ENCODE results near the gene PRR20G.
"Not testable (repeated sequence)": the region's sequence is repeated elsewhere in the genome, so short reads cannot be mapped to it uniquely, and the experiment has no call there.

The PRR20G gene

DNA sequence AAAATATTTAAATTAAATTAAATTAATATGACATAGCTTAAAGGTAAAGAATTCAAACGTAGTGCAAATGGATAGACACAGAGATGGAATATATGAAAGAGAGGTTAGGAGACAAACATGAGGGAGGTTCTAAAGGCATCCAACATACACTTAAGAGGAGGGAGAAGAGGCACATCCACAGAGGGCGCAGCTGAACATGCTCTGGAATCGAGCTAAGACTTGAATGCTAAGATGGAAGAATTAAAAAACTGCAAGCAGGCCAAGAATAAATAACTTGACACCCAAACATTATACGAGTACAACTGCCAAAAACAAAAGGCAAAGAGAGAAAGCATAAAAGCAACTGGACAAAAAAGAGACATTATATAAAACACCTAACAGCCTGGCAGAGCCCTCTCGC lies 9.1 kb upstream of the PRR20G start:
- no peak for DNase-seq

DNA sequence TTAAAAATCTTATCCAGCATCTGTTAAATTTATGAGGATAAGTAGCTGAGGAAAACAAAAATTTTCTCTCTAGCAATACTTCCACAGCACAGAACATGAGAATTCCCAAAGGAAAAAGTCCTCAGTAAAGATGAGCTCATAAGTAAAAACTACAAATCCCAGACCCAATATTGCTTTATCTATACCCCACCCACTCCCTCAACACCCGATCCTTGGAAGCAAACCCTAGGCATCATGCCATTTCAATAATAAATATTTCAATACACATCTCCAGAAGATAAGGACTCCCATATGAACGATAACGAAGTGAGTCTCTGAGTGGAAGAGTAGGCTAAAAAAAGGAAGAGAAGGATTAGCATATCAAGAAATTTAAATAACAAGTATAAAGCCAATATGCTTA lies 8.3 kb upstream of the PRR20G start:
- no peak for DNase-seq

DNA sequence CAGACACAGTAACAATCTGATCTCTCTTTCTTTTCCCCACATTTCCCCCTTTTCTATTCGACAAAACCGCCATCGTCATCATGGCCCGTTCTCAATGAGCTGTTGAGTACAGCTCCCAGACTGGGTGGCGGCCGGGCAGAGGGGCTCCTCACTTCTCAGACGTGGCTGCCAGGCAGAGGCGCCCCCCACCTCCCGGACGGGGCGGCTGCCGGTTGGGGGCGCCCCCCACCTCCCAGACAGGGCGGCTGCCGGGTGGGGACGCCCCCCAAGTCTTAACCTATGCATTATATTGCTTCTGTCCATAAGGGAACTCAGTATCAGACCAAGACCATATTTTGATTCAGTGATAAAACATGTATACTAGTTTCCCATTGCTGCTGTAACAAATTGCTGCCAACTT lies 5.8 kb upstream of the PRR20G start:
- not testable (repeated sequence) for DNase-seq

DNA sequence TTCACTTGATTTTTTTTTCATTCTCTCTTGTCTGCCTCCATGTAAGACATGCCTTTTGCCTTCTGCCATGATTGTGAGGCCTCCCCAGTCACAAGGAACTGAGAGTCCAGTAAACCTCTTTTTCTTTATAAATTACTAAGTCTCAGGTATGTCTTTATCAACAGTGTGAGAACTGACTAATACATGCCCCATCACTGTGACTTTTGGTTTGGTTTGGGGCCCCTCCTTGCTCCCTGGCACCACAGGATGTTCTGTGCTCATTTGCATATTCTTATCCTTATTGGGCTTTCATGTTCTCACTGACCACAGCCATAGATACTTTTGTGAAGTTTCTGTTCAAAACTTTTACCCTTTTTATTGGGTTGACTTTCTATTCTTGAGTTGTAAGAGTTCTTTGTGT lies 3.8 kb upstream of the PRR20G start:
- DNase-seq: no peak

DNA sequence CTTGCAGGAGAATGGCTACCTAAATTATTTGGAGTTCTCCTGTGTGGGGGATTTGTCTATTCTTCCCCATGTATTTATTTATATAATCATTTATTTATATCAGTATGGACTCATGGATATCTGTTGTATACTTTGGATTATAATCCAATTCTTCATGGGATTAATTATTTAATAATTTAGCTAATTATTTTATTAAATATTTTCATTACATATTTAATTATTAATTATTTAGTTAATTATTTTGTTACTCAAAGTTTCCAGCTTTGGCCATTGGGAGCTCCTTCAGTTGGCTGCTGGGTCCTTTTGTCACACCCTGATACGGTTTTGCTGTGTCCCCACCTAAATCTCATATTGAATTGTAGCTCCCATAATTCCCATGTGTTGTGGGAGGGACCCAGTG lies 3.3 kb upstream of the PRR20G start:
- no peak for DNase-seq

DNA sequence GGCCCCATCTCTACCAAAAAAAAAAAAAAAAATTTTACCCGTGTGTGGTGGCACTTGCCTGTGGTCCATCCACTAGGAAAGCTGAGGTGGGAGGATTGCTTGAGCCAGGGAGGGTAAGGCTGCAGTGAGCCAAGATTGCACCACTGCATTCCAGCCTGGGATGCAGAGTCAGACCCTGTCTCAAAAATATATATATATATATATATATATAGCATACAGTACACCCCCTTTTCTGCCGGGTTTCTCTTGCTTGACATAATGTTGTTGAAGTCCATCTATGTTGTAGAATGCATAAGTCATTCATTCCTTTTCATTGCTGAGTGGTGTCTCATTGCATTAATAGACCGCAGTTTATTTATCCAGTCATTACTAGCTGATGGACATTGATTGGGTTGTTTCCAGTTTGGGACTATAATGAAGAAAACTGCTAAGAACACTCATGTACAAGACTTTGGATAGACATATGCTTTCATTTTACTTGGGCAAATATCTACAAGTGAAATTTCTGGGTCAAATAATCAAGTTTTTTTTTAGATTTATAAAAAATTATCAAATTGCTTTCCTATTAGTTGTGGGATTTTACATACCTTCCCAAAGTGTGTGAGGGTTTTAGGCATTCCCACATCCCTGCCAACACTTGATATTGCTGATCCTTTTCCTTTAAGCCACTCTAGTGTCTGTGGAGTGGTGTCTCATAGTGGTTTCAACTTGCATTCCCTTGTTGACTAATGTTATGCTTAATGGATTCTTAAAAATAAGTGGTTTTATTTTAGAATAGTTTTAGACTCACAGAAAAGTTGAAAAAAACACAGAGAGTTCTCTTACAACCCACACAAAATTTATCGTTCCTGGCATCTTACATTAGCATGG lies 2.1 kb upstream of the PRR20G start:
- no peak for DNase-seq

DNA sequence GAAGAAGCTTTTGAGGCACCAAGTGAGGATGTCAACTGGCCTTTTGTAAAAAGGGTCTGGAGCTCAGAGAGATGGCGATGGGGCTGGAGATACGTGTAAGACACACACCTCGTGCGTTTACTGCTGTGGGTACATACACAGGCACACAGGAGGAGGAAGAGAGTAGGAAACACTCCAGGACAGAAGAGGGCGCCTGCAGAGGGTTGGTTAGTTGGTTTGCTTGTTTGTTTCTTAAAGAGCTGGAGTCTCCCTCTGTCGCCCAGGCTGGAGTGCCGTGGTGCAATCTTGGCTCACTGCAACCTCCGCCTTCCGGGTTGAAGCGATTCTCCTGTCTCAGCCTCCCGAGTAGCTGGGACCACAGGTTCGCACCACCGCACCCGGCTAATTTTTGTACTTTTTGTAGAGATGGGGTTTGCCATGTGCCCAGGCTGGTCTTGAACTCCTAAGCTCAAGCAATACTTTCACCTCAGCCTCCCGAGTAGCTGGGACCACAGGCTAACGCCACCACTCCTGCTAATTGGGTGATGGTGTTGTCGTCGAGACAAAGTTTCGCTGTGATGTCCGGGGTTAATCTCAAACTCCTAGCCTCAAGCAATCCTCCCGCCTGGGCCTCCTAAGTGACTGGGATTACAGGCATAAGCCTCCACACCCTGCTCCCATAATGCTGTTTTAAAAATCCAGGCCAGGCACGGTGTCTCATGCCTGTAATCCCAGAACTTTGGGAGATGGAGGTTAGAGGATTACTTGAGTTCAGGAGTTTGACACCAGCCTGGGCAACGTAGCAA lies 1.3 kb upstream of the PRR20G start:
- DNase-seq: no peak

DNA sequence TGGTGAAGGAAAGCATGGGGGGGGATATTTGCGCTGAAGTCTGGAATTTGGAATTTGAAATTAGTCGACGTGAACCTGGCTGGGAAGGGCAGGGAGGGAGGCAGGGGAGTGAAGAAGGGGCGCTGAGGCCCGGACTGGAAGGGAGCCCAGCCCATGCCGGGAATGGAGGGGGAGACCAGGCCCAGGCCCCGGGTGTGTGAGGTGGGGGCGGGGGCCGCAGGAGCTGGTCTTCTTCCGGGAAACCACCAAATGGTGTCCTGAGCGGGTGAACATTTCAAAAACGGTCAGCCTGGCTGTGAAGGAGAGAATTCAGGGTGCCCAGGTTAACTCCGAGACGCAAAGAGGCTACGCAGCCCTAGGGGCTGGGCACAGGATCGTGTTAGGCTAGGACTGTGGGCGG lies 497 bp upstream of the PRR20G start:
- no peak for DNase-seq

DNA sequence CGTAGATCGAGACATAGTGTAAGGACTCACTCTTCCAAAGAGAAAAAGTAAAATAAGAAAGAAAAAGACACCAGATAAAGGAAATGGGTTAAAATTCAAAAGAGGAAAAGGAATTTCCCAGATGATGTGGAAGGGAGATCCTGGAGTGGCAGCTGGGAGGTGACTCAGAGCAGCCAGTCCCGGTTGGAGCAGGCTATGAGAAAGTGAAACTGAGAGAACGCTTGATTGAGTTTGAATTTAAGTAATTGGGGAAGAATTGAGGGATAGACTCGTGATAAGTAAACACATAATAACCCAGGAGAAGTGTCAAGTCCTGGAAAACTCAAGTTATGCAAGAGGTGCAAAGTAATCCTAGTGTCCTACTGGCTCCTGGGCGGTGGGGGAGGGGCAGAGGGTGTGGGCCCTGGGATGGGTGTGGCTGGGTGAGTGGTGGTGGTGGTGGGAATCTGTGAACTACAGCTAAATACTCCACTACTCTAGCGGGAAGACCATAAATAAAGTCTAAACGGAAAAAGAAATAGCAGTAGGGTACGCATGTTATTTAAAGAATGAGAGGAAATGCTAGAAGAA lies 1.2 kb downstream of the PRR20G start:
- DNase-seq: no peak

DNA sequence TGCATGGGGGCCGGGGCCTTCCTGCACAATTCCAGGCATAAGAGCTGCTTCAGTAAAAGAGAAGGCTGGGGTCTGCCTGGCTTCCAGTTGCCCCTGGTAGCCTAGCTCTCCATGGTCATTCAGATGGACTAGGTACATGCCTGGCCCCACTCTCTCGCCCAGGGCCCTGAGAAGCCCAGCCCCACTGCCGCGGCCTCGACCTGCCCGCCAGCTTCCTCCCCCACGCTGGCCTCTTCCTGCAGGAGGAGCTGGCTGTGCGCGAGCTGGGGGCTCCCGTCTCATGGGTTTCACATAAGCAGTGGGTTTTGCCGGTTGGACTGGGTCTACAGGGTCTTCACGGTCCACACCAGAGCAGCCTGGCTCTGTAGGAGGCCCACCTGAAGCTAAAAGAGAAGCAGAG lies 3.6 kb downstream of the PRR20G start:
- DNase-seq: no peak

DNA sequence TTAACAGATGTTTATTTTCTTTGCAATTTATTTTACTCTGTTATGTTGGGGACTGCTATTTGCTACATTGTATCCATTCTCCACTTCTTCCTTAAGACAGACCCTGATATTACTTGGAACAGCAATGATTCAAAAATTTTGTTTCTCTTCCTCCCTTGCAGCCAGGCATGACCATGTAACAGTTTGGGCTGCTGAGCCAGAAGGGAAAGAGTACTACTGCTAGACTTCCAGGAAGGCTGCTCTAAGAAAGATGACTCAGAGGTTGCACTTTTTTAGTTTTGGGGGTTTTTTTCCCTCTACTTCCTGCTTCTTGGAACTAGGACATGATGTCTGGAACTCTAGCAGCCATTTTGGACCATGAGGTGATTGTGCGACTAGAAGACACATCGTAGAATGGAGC lies 10.3 kb downstream of the PRR20G start:
- DNase-seq: no peak

DNA sequence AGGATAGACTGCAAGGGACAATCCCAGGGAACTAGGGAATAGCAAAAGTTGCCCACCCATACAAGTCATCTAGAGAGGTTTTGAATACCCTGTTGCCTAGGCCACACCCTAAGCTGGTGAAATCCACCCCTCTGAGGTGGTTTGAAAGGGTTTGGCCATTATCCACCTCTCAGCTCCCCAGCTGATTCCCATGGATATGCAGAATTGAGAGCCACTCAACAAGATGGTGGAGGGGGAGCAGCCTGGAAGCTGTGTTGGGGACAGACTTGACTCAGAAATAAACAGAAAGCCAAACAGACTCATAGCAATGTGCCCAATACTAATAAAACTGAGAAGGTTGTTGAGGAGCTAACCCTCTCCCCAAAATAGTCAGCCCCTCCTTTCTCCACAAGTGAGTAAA lies 10.9 kb downstream of the PRR20G start:
- no peak for DNase-seq

DNA sequence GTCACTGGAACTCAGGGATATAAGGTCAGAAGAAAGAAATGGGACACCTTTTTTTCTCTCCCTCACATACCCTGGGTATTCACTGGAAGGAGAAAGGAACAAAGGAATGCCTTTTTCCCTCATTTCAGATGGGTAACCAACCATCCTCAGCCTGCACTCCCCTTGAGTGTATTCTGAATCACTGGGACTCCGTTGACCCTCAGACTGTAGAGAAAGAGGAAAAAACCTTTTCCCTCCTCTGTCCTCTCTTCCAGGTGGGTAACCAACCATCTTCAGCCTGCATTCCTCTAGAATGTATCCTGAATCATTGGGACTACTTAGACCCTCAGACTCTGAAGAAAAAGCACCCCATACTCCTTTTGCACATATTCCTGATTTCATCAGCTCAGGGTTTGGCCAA lies 11.4 kb downstream of the PRR20G start:
- no peak for DNase-seq

DNA sequence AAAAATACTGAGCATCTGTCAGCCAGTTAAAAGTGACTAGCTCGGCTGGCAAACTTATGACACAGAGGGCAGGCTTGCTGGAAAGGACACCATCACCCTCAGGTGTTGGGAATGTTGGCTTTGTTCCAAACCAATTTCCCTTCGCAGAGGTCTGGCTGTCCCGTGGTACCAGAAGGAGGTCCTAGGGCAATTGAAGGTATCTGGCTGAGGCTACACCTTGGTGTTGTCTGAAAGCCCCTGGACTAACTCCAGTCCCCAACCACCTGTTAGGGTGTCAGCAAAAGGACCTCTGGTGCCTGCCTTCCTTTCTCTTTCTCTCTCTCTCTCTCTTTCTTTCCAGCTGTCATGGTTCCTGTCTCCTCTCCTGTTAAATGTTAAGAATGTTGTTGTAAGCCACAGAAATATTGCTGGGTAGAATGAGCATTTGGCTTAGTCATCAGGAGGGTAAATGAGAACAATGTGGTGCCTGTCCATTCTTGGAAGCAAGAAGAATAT lies 12.5 kb downstream of the PRR20G start:
- DNase-seq: no peak

DNA sequence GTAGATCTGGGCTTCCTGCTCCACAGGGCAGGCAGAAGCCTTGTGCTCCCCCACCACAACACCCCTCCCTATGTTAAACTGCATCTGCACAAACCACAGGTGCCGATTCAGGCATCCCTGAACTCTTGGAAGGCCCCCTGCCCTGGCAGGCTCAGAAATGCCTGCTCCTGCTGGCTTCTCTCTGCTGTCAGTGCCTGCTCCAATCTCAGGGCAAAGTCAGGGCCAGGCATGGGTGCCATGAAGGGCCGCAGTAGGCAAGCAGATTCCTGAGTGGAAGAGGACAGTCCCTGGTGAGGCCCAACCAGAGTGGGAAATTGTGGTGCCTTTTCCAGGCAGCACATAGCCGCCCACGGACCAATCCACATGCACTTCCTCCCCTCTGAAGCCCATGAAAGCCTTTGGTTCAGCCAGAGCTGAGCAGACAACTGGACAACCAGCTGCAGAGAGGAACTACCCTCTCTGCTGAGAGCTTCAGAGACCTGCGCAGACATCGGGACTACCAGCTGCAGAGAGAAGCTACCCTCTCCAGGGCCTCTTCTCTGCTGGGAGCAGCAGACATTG lies 13.6 kb downstream of the PRR20G start:
- DNase-seq: no peak

DNA sequence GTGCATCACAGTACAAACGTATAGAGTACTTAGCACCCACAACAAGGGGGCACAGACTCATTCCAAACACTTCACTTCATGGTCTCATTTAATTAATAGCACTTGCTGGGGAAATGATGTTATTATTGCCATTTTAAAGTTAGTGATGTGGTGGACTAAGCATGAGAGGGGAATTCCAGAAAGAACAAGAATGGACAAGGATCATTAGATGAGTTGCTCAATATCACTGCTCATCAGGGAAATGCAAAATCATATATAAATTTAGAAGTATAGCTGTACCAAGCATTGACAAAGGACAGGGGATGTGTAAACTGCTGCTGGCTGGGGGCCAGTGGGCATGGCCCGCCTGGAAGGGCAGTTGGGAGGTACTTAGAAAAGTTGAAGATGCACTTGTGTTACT lies 14.6 kb downstream of the PRR20G start:
- DNase-seq: no peak

DNA sequence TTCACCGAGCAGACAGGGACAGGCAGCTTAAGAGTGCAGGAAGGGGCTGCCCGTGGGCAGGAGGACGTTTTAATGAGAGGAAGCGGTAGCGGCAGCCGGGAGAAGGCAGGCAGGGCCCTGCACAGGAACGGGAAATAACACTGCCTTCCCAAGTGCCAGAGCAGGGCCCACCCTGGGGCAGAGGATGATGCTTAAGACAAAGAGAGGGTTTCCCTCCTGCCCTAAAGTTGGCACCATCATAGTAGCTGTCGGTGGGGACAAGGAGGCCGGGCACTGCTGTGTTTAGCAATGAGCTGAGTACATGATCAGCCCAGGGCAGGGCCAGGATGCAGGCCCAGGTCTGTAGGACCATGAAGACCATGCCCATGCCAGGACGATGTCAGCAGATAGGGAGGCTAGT lies 21.7 kb downstream of the PRR20G start:
- DNase-seq: no peak

DNA sequence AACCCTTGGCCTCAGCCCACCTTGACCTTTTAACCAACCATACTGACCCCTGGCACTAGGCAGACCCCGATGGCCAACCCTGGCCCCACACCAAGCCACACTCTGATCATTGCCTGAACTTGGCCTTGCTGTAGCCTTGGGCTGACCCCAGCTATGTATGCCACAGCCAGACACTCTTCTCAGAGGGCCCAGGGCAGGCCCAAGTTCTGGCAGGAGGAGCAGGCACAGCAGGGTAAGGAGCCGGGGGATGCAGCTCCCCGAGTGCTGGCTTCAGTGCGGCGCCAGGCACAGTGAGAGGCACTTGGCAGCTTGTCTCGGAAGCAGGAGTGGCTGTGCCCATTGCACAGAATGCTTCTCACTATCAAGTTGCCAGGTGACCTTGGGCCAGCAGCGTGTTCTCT lies 22.3 kb downstream of the PRR20G start:
- no peak for DNase-seq

DNA sequence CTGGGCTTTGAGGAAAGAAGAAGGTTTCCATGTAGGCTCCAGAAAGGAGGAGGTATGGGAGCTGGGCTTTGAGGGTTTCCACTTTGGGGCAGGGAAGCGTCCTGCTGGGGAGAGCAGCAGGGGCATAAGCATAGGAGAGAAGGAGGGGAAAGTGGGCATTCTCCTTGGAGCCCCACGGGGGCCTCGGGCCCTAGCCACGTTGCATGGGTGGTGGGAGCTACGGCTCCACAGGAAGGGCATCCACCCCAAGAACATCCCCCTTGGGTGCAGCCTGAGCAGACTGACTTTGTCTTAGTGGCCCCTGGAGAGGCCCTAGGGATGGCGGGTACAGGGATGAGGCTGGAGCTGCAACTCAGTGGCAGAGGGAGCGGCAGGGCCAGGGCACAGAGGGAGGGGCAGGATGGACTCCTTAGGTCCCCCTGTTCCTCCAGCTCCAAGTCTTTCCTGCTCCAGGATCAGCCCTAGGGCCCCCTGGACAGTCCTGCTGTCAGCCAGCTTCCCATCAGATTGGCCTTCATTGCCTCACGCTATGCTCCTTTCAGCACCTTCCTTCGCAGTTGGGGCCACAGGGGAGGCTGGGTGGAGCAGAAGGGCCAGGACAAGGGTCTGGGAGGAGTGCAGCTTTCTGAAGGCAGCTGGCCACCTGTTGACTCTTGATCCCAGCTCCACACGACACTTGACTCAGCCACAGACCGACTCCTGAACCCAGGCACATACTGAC lies 22.9 kb downstream of the PRR20G start:
- no peak for DNase-seq

DNA sequence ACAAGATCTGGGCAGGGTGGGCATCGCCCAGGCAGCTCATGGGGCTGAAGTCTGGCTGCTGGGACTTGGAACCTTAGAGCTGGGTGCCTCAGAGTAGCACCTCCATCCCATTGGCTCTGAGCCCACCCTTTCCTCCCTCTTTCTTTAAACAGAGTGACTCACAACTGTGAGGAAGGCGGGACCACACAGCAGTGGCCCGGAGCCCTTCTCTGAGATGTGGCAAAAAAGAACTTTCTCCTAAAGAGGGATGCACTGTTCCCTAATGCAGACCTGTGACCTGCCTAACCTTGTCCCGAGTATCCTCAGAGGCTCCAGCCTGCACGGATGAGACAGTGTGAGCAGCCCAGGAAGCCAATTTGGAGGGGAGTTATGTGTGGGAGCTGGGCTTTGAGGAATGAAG lies 23.6 kb downstream of the PRR20G start:
- no peak for DNase-seq

DNA sequence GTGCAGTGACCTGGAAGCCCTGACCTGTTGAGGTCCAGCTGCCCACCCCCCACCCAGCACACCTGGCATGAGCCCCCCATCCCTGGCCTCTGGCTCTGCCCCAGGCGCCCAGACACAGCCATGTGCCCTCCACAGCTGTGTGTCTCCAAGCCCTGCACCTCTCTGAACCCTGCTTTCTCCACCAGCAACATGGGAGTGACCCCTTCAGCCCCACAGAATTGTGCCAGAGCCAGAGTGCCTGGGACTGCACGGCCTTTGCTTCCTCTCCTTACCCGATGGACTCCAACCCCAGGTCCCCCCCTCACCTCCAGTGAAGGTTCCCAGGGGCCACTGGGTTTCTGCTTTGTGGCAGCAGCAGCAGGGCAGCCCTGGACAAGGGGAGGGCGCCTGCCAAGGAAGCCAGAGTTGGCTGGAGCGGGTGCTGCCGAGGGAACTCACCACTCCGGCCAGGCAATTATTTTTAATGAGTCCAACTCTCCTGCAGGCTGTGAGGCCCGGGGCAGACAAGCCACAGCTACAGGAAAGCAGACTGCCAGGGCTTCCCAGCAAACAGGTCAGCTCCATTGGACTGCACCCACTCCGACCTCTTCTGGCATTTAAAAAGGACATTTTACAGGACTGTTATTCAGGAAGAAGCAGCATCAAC lies 24.1 kb downstream of the PRR20G start:
- DNase-seq: no peak

DNA sequence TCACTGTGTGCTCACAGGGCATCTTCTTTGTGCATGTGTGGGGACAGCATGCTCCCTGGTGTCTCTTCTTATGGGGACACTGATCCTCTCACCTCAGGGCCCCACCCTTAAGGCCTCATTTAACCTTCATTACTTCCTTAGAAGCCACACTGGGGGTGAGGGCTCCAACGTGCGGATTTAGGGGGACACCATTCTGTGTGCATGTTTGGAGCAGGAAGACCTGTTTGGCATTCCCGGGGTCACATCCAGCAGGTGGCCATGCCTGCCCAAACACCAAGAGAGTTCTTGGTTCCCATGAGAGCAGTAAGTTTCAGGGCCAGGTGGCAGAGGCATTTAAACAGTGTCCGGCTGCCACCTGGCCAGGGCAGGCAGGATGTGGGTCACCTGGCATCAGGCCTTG lies 24.8 kb downstream of the PRR20G start:
- DNase-seq: no peak

All from DMS153 (cell line).